GM19351 (cell line): ENCODE measurements around the gene EFCAB6.

Experiments
- ATAC-seq: cut with Tn5 transposase; IDR thresholded peaks from one replicate; pipeline ENCODE4 v1.9.1; 2021; ENCODE audit warnings: mild to moderate bottlenecking, moderate library complexity; ENCODE audit not compliant: unreplicated experiment

Gene EFCAB6

GRCh38 chr22:43592476-43592875 lies 219.6 kb downstream of the EFCAB6 start:
- no peak for ATAC-seq

- no peak for ATAC-seq
Measured at GRCh38 chr22:43591380-43591779, 220.7 kb downstream of the EFCAB6 start.

- no peak for ATAC-seq
Measured at GRCh38 chr22:43587574-43587973, 224.5 kb downstream of the EFCAB6 start.

- ATAC-seq = no peak
Measured at GRCh38 chr22:43583501-43583900, 228.6 kb downstream of the EFCAB6 start.

- ATAC-seq = no peak
Measured at GRCh38 chr22:43582394-43582793, 229.7 kb downstream of the EFCAB6 start.

GRCh38 chr22:43580271-43580750 lies 231.8 kb downstream of the EFCAB6 start:
- ATAC-seq = no peak

GRCh38 chr22:43574738-43575137 lies 237.4 kb downstream of the EFCAB6 start:
- no peak for ATAC-seq

- no peak for ATAC-seq
Measured at GRCh38 chr22:43572710-43573109, 239.4 kb downstream of the EFCAB6 start.

GRCh38 chr22:43571181-43571580 lies 240.9 kb downstream of the EFCAB6 start:
- ATAC-seq = no peak

- ATAC-seq = no peak
Measured at GRCh38 chr22:43570531-43571165, 241.5 kb downstream of the EFCAB6 start.

GRCh38 chr22:43569111-43569510 lies 243.0 kb downstream of the EFCAB6 start:
- no peak for ATAC-seq

GRCh38 chr22:43567691-43568324 lies 244.3 kb downstream of the EFCAB6 start:
- no peak for ATAC-seq

GRCh38 chr22:43566561-43567332 lies 245.4 kb downstream of the EFCAB6 start:
- no peak for ATAC-seq

- no peak for ATAC-seq
Measured at GRCh38 chr22:43566021-43566420, 246.1 kb downstream of the EFCAB6 start.

GRCh38 chr22:43564859-43565258 lies 247.2 kb downstream of the EFCAB6 start:
- ATAC-seq = no peak

- no peak for ATAC-seq
Measured at GRCh38 chr22:43563571-43563970, 248.5 kb downstream of the EFCAB6 start.

- ATAC-seq = no peak
Measured at GRCh38 chr22:43562843-43563242, 249.3 kb downstream of the EFCAB6 start.

- ATAC-seq = no peak
Measured at GRCh38 chr22:43561415-43562178, 250.5 kb downstream of the EFCAB6 start.

- no peak for ATAC-seq
Measured at GRCh38 chr22:43560651-43561050, 251.5 kb downstream of the EFCAB6 start.

GRCh38 chr22:43555561-43556515 lies 256.3 kb downstream of the EFCAB6 start:
- ATAC-seq = no peak
